CD4-positive, alpha-beta T cell (primary cell): ENCODE measurements around the gene RPL5. TPM values are rescaled to one million over a fixed set of nuclear protein-coding genes. Genes with fewer than 3 reads are reported as not detected.

Experiments
- ATAC-seq: fragments of 200-7000 bp; cut with Tn5 transposase; one replicate; pipeline ENCODE4 v1.10.0; 2022; ENCODE audit warnings: mild to moderate bottlenecking; ENCODE audit not compliant: poor library complexity
- CTCF ChIA-PET: fragments of 350-600 bp; sonication (Branson Sonifier 250); formaldehyde crosslinking; loops from one replicate; lab custom pipeline; 2021; ENCODE audit warnings: antibody characterized with exemption, inconsistent platforms; lab: Charles Lee
- POLR2A ChIA-PET: fragments of 350-600 bp; sonication (Branson Sonifier 250); formaldehyde crosslinking; loops from one replicate; lab custom pipeline; 2021; ENCODE audit warnings: antibody characterized with exemption, inconsistent platforms; lab: Charles Lee
- DNase-seq, 14 experiments: peaks; one replicate each; pipeline ENCODE4 v3.0.0-alpha.2; 2013 to 2020; ENCODE audit warnings: mixed read lengths in 2 of 14
- H3K27ac ChIP-seq, 2 donors: one replicate each; pipeline versions ENCODE4 v1.5.1 to v1.7.0; 2013; ENCODE audit warnings: low read length in 2 of 2, low read depth in 1 of 2, mild to moderate bottlenecking in 1 of 2
- H3K27me3 ChIP-seq, 2 experiments: 1 replicate in 1 of 2; 2 replicates in 1 of 2; pipeline versions ENCODE4 v1.6.1 to v1.7.0; 2013; ENCODE audit warnings: low read length in 2 of 2, control low read depth in 1 of 2, mild to moderate bottlenecking in 1 of 2, moderate library complexity in 1 of 2; ENCODE audit not compliant: insufficient read depth in 2 of 2, control insufficient read depth in 1 of 2
- H3K36me3 ChIP-seq: one replicate; pipeline ENCODE4 v1.6.1; 2013; ENCODE audit warnings: low read length, control low read depth; ENCODE audit not compliant: insufficient read depth
- H3K4me1 ChIP-seq: one replicate; pipeline ENCODE4 v1.6.1; 2013; ENCODE audit warnings: low read length, control low read depth; ENCODE audit not compliant: insufficient read depth
- H3K4me3 ChIP-seq: one replicate; pipeline ENCODE4 v1.5.1; 2013; ENCODE audit warnings: mild to moderate bottlenecking, low read length, moderate library complexity
- H3K9me3 ChIP-seq, 2 experiments: 1 replicate in 1 of 2; 2 replicates in 1 of 2; pipeline versions ENCODE4 v1.6.1 to v1.7.0; 2013; ENCODE audit warnings: low read length in 2 of 2, mild to moderate bottlenecking in 2 of 2, control low read depth in 1 of 2, moderate library complexity in 1 of 2; ENCODE audit not compliant: control insufficient read depth in 1 of 2, insufficient read depth in 1 of 2
- H3K27ac Mint-ChIP-seq: one replicate; pipeline ENCODE4 v1.8.0; 2020; ENCODE audit warnings: mixed read lengths
- H3K27me3 Mint-ChIP-seq: one replicate; pipeline ENCODE4 v1.8.0; 2021; ENCODE audit warnings: mixed read lengths
- H3K36me3 Mint-ChIP-seq: one replicate; pipeline ENCODE4 v1.8.0; 2021; ENCODE audit warnings: low read depth, mixed read lengths
- H3K4me1 Mint-ChIP-seq: one replicate; pipeline ENCODE4 v1.8.0; 2021; ENCODE audit warnings: low read depth, mixed read lengths
- H3K4me3 Mint-ChIP-seq: one replicate; pipeline ENCODE4 v1.8.0; 2020; ENCODE audit warnings: mild to moderate bottlenecking, mixed read lengths
- H3K9me3 Mint-ChIP-seq: one replicate; pipeline ENCODE4 v1.8.0; 2020; ENCODE audit warnings: mixed read lengths
- CTCF ChIP-seq: fragments of 200-600 bp; IDR thresholded peaks from one replicate; pipeline ENCODE4 v1.8.0; 2022; ENCODE audit warnings: antibody characterized with exemption, mild to moderate bottlenecking
- intact Hi-C, 2 experiments: fragments of 100-400 bp; cut with DNase I in 1 of 2; cut with micrococcal nuclease in 1 of 2; formaldehyde crosslinking; loops; one replicate each; pipeline versions ENCODE4 v1.15.1 to v1.9.0; 2023 to 2025; cut with DNase I, micrococcal nuclease
- total RNA-seq, 174 experiments: library from RNA in 2 of 174; stranded (reverse) in 2 of 174; gene quantifications; one replicate each; pipeline ENCODE4 v1.2.3 and lab custom pipeline; 2021 to 2026

Gene RPL5
- total RNA-seq, 2 experiments from 2014 or later, result 1,712 to 1,770 TPM

GRCh38 chr1:92857817-92858216 lies 26.0 kb downstream of the RPL5 start:
- no peaks in the 10 kb centered on the region for H3K27me3 ChIP-seq
- no peak for TF ChIP-seq CTCF
- ChIA-PET CTCF (interaction anchor here (0.7 to 8.3 kb wide), 9 partner anchors 11 to 136 kb away, joined by 3 to 101 read pairs (median 8); partner anchors contain the start of genes DIPK1A and RPL5), POLR2A (interaction anchor here (3.9 kb wide), 1 partner anchor 104 kb away, joined by 59 read pairs; the partner anchor contains the start of gene DIPK1A)
- Mint-ChIP-seq H3K4me1 (peaks cover 14% of the 10 kb centered on the region), H3K4me3 (no peak overlapping the region), H3K36me3 (peaks cover 15% of the 10 kb centered on the region), H3K9me3 (no peaks in the 10 kb centered on the region), H3K27me3 (no peaks in the 10 kb centered on the region), H3K27ac (no peak overlapping the region)
- ATAC-seq (no peak), DNase-seq (no peak)
- no peak overlapping the region for H3K4me3 ChIP-seq
- no peaks in the 10 kb centered on the region for H3K36me3 ChIP-seq
- H3K27ac ChIP-seq, result no peak overlapping the region
- no peaks in the 10 kb centered on the region for H3K9me3 ChIP-seq
- H3K4me1 ChIP-seq, result peaks cover 12% of the 10 kb centered on the region
- intact Hi-C loops, result loop anchor here in 1 of 2 experiments (1.0 to 5.0 kb wide), 2 partner anchors 137 to 204 kb away; no protein-coding TSS in a partner anchor

- H3K4me3 Mint-ChIP-seq, result peak overlapping the region; percentile 52
- peaks cover 14% of the 10 kb centered on the region for H3K4me1 Mint-ChIP-seq
- H3K36me3 ChIP-seq, result no peaks in the 10 kb centered on the region
- intact Hi-C loops, result loop anchor here (1.0 to 5.0 kb wide), 5 partner anchors 102 to 204 kb away; no protein-coding TSS in a partner anchor
- H3K9me3 Mint-ChIP-seq, result no peaks in the 10 kb centered on the region
- POLR2A ChIA-PET, result interaction anchor here (0.9 to 3.9 kb wide), 8 partner anchors 92 to 184 kb away, joined by 3 to 59 read pairs (median 4); partner anchors contain the start of gene DIPK1A
- peak overlapping the region in 1 of 2 donors; percentile 1 for H3K27ac ChIP-seq
- ATAC-seq (peak; percentile 96), DNase-seq (peak in 10 of 14 experiments; percentile 22 to 88 (median 44))
- peak overlapping the region; percentile 72 for H3K27ac Mint-ChIP-seq
- H3K9me3 ChIP-seq, result no peaks in the 10 kb centered on the region
- TF ChIP-seq CTCF, result peak; percentile 99
- no peaks in the 10 kb centered on the region for H3K27me3 ChIP-seq
- peaks cover 15% of the 10 kb centered on the region for H3K36me3 Mint-ChIP-seq
- peaks cover 12% of the 10 kb centered on the region for H3K4me1 ChIP-seq
- H3K27me3 Mint-ChIP-seq, result no peaks in the 10 kb centered on the region
- CTCF ChIA-PET, result interaction anchor here (0.6 to 8.3 kb wide), 23 partner anchors 10 to 221 kb away, joined by 3 to 101 read pairs (median 5); partner anchors contain the start of genes DIPK1A and RPL5
- peak overlapping the region; percentile 34 for H3K4me3 ChIP-seq
Observed at GRCh38 chr1:92858564-92859399, 26.9 kb downstream of the RPL5 start.

- ChIA-PET POLR2A (interaction anchor here (0.6 to 3.9 kb wide), 11 partner anchors 18 to 184 kb away, joined by 3 to 59 read pairs (median 3); partner anchors contain the start of genes DIPK1A and RPL5), CTCF (interaction anchor here (0.6 to 8.3 kb wide), 20 partner anchors 9 to 220 kb away, joined by 3 to 101 read pairs (median 6); partner anchors contain the start of genes DIPK1A and RPL5)
- peaks cover 8% of the 10 kb centered on the region for H3K4me1 ChIP-seq
- TF ChIP-seq CTCF, result no peak
- DNase-seq (no peak), ATAC-seq (no peak)
- no peaks in the 10 kb centered on the region for H3K27me3 Mint-ChIP-seq
- no peaks in the 10 kb centered on the region for H3K36me3 ChIP-seq
- peak overlapping the region; percentile 52 for H3K4me3 Mint-ChIP-seq
- H3K27ac ChIP-seq, result peak overlapping the region in 1 of 2 donors; percentile 1
- peaks cover 13% of the 10 kb centered on the region for H3K36me3 Mint-ChIP-seq
- intact Hi-C loops, result loop anchor here (1.0 to 5.0 kb wide), 4 partner anchors 101 to 203 kb away; no protein-coding TSS in a partner anchor
- peak overlapping the region; percentile 34 for H3K4me3 ChIP-seq
- H3K27ac Mint-ChIP-seq, result peak overlapping the region; percentile 72
- no peaks in the 10 kb centered on the region for H3K27me3 ChIP-seq
- H3K4me1 Mint-ChIP-seq, result peaks cover 14% of the 10 kb centered on the region
- no peaks in the 10 kb centered on the region for H3K9me3 ChIP-seq
- H3K9me3 Mint-ChIP-seq, result no peaks in the 10 kb centered on the region
Observed at GRCh38 chr1:92859400-92860039, 27.7 kb downstream of the RPL5 start.
